Measurements from ENCODE around the gene PZP.

DNA sequence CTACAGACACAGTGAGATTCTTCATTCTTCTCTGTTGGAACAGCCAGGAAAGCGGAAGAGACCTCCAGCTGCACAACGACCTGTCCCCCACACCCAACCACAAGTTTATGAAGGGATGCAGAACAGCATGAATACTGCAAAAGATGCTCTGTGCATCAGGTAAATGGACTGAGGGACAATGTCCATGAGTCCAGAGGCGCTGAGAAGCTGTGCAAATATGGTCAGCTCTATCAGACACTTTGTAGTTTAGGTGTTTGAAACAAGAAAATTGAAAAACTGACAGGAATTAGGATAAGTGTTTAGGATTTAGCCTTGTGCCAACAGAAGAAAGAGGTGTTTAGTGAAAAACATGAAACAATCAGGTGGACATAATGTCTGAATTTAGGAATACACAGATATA lies 33.1 kb upstream of the PZP start:
- TF ChIP-seq CTCF (IDR thresholded peaks at IDR 0.05; ENCODE audit: control extremely low read depth in 1 of 3, insufficient read depth in 1 of 3, low read depth in 1 of 3, low read length in 3 of 3) (no peak), TEAD4 (IDR thresholded peaks at IDR 0.05; ENCODE audit: low read depth, low read length) (no peak), ZNF274 (IDR thresholded peaks at IDR 0.05; ENCODE audit: borderline replicate concordance, extremely low read depth, low read length) (no peak), EGR1 (IDR thresholded peaks at IDR 0.05; ENCODE audit: borderline replicate concordance, low read depth, low read length) (no peak), POLR2A (IDR thresholded peaks at IDR 0.05; ENCODE audit: control extremely low read depth in 1 of 2, low read depth in 2 of 2, low read length in 2 of 2) (no peak), TAF1 (IDR thresholded peaks at IDR 0.05; ENCODE audit: low read depth, low read length) (no peak), ASH2L (IDR thresholded peaks at IDR 0.05; ENCODE audit: low read length) (no peak), EZH2 (IDR thresholded peaks at IDR 0.05; ENCODE audit: low read depth, low read length, severe bottlenecking) (no peak), SUZ12 (IDR thresholded peaks at IDR 0.05; ENCODE audit: low read length) (no peak)
- TF ChIP-seq, protein P1, sequence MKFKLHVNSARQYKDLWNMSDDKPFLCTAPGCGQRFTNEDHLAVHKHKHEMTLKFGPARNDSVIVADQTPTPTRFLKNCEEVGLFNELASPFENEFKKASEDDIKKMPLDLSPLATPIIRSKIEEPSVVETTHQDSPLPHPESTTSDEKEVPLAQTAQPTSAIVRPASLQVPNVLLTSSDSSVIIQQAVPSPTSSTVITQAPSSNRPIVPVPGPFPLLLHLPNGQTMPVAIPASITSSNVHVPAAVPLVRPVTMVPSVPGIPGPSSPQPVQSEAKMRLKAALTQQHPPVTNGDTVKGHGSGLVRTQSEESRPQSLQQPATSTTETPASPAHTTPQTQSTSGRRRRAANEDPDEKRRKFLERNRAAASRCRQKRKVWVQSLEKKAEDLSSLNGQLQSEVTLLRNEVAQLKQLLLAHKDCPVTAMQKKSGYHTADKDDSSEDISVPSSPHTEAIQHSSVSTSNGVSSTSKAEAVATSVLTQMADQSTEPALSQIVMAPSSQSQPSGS (IDR thresholded peaks at IDR 0.05; ENCODE audit: low read length), result no peak
- TF ChIP-seq, protein P2, sequence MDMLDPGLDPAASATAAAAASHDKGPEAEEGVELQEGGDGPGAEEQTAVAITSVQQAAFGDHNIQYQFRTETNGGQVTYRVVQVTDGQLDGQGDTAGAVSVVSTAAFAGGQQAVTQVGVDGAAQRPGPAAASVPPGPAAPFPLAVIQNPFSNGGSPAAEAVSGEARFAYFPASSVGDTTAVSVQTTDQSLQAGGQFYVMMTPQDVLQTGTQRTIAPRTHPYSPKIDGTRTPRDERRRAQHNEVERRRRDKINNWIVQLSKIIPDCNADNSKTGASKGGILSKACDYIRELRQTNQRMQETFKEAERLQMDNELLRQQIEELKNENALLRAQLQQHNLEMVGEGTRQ (IDR thresholded peaks at IDR 0.05; ENCODE audit: low read length), result no peak
